T-helper 2 cell treated with Interferon-gamma antibody and Interleukin-4, amounts not matched to agents 100 ng/mL and 5 ng/mL, for 36 hours (primary cell): Measurements from ENCODE around the gene STAT5B. TPM values are rescaled to one million over a fixed set of nuclear protein-coding genes. Genes with fewer than 3 reads are reported as not detected.

Experiments
- intact Hi-C: fragments of 100-400 bp; cut with micrococcal nuclease; formaldehyde crosslinking; loops from one replicate; pipeline ENCODE4 v1.15.1; 2023
- total RNA-seq: library from RNA; stranded (reverse); gene quantifications from 2 replicates; pipeline ENCODE4 v1.2.3, GENCODE V29; 2022

STAT5B gene
- total RNA-seq, 1 donor from 2014 or later: 147 TPM

DNA sequence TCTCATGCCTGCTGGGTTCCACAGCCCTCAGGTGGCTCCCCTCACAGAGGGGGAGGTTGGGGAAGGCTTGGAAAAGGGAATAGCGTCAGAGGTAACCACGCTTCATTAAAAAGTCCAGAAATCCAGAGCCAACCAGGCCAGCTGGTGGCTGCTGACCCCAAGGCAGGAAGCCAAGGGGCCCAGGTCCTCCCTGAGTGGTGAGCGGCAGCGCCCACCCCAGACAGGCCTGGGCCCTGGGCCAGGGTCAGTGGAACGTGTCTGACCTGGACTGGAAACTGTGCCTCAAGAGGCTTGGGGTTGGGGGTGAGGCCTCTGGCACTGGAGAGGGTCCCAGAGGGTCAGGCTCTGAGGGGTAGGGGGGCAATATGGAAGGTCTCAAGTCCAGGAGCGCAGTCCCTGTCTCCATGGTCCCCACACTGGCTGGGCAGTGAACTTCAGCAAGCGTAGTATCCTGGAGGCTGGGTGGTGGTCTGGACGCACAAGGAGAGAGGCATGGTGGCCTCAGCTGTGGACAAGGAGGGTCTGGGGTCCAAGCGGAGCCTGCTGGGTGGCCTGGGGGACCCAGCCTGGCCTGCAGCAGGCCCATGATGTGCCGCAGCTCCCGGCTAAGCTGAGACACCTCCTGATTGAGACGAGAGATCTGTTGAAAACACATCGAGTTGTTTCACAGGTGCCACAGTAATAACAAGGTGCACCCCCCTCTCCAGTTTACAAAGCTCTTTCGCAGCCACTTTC is 116.2 kb downstream of the STAT5B start:
- intact Hi-C loops: loop anchor here (5.0 kb wide), 1 partner anchor 48 kb away; the partner anchor contains the start of gene DHX58

DNA sequence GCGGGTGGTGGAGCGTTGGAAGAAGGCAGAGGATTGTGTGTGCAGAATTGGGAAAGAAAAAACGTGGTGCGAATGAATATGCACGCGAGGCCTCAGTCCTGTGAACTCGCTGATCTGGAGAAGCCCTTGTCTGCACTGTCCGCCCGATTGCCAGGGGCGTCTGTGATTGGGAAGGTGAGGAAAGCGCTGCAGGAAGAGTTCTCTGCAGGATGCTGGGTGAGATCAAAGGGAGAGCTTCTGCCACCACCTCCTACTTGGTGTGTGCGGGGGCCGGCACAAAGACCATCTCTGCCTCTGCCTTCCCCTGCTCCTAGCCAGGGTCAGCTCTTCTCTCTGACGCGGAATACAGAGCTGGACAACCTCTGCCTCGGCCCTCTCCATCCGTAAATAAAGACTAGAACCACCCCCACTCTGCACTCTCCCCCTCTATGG is 120.6 kb downstream of the STAT5B start:
- intact Hi-C loops: loop anchor here (1.0 to 5.0 kb wide), 5 partner anchors 25 to 225 kb away; partner anchors contain the start of genes CNP, DHX58, KCNH4 and NKIRAS2

DNA sequence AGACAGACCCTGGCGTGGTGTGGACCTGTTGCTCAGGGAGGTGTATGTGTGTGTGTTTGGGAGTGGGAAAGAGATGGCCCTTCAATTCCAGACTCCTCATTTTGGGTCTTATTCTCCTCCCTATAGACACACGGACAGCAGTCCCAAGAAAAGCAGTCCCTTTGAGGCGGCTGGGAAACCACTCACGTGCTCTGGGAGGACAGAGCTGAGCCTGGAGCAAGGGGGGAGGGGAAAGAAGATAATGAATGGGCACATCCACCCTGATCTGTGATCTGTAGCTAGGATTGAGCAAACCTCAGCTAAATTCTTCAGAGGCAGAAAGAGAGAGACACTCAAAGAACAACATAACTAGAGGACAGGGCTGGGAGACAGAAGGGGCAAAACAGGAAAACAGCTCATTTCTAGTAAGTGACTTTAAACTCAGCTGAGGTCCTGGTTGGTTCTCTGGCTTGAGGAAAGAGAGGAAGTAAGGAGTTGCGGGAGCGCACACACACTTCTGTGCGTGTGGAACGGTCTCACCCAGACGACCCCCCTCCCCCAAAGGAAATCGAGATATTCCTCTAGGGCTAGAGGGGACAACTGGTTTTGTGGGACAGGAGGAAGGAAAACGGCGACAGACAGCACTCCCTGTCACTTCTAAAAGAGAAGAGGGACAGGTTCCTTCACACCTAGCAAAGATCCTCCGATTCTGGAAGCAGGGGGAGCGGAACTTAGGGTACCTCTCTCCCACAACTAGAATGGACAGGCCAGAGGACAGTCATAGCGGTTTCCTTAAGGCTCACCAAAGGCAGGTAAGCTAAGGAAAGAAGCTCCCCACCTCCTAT is 122.1 kb downstream of the STAT5B start:
- intact Hi-C loops: loop anchor here (2.0 kb wide), 1 partner anchor 27 kb away; the partner anchor contains the start of gene KCNH4

Other genes starting within 250 kb of the STAT5B start
- 0.05 and 0.11 TPM in 2 replicates for gene C17orf113, start 225.8 kb downstream of the STAT5B start, total RNA-seq
- not detected in 2 replicates for gene ZNF385C, start 177.9 kb downstream of the STAT5B start, total RNA-seq
- gene DHX58, start 163.7 kb downstream of the STAT5B start, total RNA-seq: 35.9 and 38.8 TPM in 2 replicates
- gene KAT2A, start 155.0 kb downstream of the STAT5B start, total RNA-seq: 45.4 and 45.5 TPM in 2 replicates
- not detected in 2 replicates for gene HSPB9, start 153.6 kb downstream of the STAT5B start, total RNA-seq
- 91.7 and 95.8 TPM in 2 replicates for gene RAB5C, start 121.4 kb downstream of the STAT5B start, total RNA-seq
- gene KCNH4, start 95.2 kb downstream of the STAT5B start, total RNA-seq: 0.11 and 0.16 TPM in 2 replicates
- not detected in 2 replicates for gene HCRT, start 90.9 kb downstream of the STAT5B start, total RNA-seq
- 15.3 and 15.9 TPM in 2 replicates for gene GHDC, start 81.9 kb downstream of the STAT5B start, total RNA-seq
- gene STAT5A, start 12.1 kb upstream of the STAT5B start, total RNA-seq: 123 and 124 TPM in 2 replicates
- 105 and 109 TPM in 2 replicates for gene STAT3, start 112.1 kb upstream of the STAT5B start, total RNA-seq
- 3.5 TPM in 2 replicates for gene CAVIN1, start 146.9 kb upstream of the STAT5B start, total RNA-seq
- gene ATP6V0A1, start 182.5 kb upstream of the STAT5B start, total RNA-seq: 7.8 and 11.4 TPM in 2 replicates